SK-N-SH treated with all-trans-retinoic acid at 6 μM for 48 hours (cell line): Measurements from ENCODE around the gene ZFYVE27.

Experiments used
- ATAC-seq: fragments of 200-7000 bp; cut with Tn5 transposase; 3 replicates; pipeline ENCODE4 v1.9.1; 2020; ENCODE audit warnings: mild to moderate bottlenecking, moderate library complexity
- ARNTL ChIP-seq: fragments of 450-650 bp; formaldehyde crosslinking; IDR thresholded peaks from 2 replicates; pipeline ENCODE4 v1.5.0; 2020; ENCODE audit warnings: low read depth, mild to moderate bottlenecking, moderate library complexity, borderline replicate concordance
- BACH2 ChIP-seq: fragments of 250-450 bp; sonication (Bioruptor Pico); IDR thresholded peaks from 2 replicates; pipeline ENCODE4 v1.9.0; 2021; ENCODE audit warnings: mild to moderate bottlenecking, borderline replicate concordance
- ESRRG ChIP-seq: fragments of 250-450 bp; sonication (Bioruptor Pico); IDR thresholded peaks from 2 replicates; pipeline ENCODE4 v1.6.1; 2021; ENCODE audit warnings: mild to moderate bottlenecking
- GLIS3 ChIP-seq: fragments of 250-450 bp; sonication (Bioruptor Pico); IDR thresholded peaks from 2 replicates; pipeline ENCODE4 v1.5.0; 2020; ENCODE audit warnings: mild to moderate bottlenecking, moderate library complexity
- ISL1 ChIP-seq: fragments of 250-450 bp; sonication (Bioruptor Pico); IDR thresholded peaks from 2 replicates; pipeline ENCODE4 v2.1.2; 2022; ENCODE audit warnings: mild to moderate bottlenecking, moderate library complexity
- OSR1 ChIP-seq: fragments of 250-450 bp; sonication (Bioruptor Pico); IDR thresholded peaks from 2 replicates; pipeline ENCODE4 v1.8.0; 2022; ENCODE audit warnings: moderate library complexity, mild to moderate bottlenecking, inconsistent platforms
- PPARA ChIP-seq: fragments of 250-450 bp; sonication (Bioruptor Pico); IDR thresholded peaks from 2 replicates; pipeline ENCODE4 v1.5.0; 2020; ENCODE audit warnings: mild to moderate bottlenecking, borderline replicate concordance
- RARB ChIP-seq: fragments of 250-450 bp; sonication (Bioruptor Pico); IDR thresholded peaks from 2 replicates; pipeline ENCODE4 v1.8.0; 2021; ENCODE audit warnings: mild to moderate bottlenecking, moderate library complexity
- TCF4 ChIP-seq: fragments of 250-450 bp; sonication (Bioruptor Pico); IDR thresholded peaks from 2 replicates; pipeline ENCODE4 v1.8.0; 2021; ENCODE audit warnings: mild to moderate bottlenecking, moderate library complexity, borderline replicate concordance
- TOX ChIP-seq: fragments of 250-450 bp; sonication (Bioruptor Pico); IDR thresholded peaks from 2 replicates; pipeline ENCODE4 v1.8.0; 2021; ENCODE audit warnings: mild to moderate bottlenecking, moderate library complexity, borderline replicate concordance
- ZFP3 ChIP-seq: fragments of 250-450 bp; sonication (Bioruptor Pico); IDR thresholded peaks from 2 replicates; pipeline ENCODE4 v1.5.0; 2020; ENCODE audit warnings: mild to moderate bottlenecking, moderate library complexity
- ZFP30 ChIP-seq: fragments of 450-650 bp; formaldehyde crosslinking; IDR thresholded peaks from 2 replicates; pipeline ENCODE4 v1.5.0; 2022; ENCODE audit warnings: mild to moderate bottlenecking, moderate library complexity
- ZNF565 ChIP-seq: fragments of 450-650 bp; formaldehyde crosslinking; conservative IDR thresholded peaks from 2 replicates; pipeline ENCODE4 v1.5.0; 2020; ENCODE audit warnings: low read depth, mild to moderate bottlenecking, moderate library complexity
- ZNF70 ChIP-seq: fragments of 450-650 bp; formaldehyde crosslinking; IDR thresholded peaks from 2 replicates; pipeline ENCODE4 v1.5.0; 2020; ENCODE audit warnings: mild to moderate bottlenecking, moderate library complexity
- ZNF8 ChIP-seq: fragments of 450-650 bp; formaldehyde crosslinking; IDR thresholded peaks from 2 replicates; pipeline ENCODE4 v1.5.0; 2020; ENCODE audit warnings: mild to moderate bottlenecking, moderate library complexity
- TF ChIP-seq, protein P1 (sequence below): fragments of 250-450 bp; sonication (Bioruptor Pico); IDR thresholded peaks from 2 replicates; pipeline ENCODE4 v1.5.1; 2021; ENCODE audit warnings: mild to moderate bottlenecking, moderate library complexity
- TF ChIP-seq, protein P2 (sequence below): fragments of 250-450 bp; sonication (Bioruptor Pico); IDR thresholded peaks from 2 replicates; pipeline ENCODE4 v1.5.1; 2020; ENCODE audit warnings: low read depth, mild to moderate bottlenecking, moderate library complexity
- TF ChIP-seq, protein P3 (sequence below): fragments of 250-450 bp; sonication (Bioruptor Pico); IDR thresholded peaks from 2 replicates; pipeline ENCODE4 v1.8.0; 2021; ENCODE audit warnings: low read depth, mild to moderate bottlenecking, moderate library complexity, borderline replicate concordance
- TF ChIP-seq, protein P4 (sequence below): fragments of 250-450 bp; sonication (Bioruptor Pico); IDR thresholded peaks from 2 replicates; pipeline ENCODE4 v1.5.0; 2020; ENCODE audit warnings: mild to moderate bottlenecking, moderate library complexity
- TF ChIP-seq, protein P5 (sequence below): fragments of 250-450 bp; sonication (Bioruptor Pico); IDR thresholded peaks from 2 replicates; pipeline ENCODE4 v1.8.0; 2020; ENCODE audit warnings: mild to moderate bottlenecking, moderate library complexity, borderline replicate concordance

ZFYVE27 gene

DNA sequence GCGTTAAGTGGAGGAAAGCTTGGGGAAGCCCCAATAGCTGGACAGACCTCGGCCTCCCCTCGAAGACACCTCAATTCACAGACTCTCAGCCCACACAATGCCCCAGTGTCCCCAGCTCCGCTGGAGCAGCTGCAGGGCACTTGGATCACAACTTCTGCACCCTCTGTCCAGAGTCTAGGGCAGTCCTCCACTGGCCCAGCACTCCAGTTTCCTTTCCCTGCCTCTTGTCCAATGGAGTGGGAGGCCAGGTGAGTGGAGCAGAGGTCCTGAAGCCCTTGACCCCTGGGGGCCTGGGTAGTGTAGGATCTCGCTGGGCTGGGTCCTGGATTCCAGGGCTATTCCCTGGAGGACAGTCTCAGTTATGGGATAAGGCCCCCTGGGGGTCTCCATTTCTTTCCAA, 23.0 kb downstream of the ZFYVE27 start (continued):
- TF ChIP-seq, protein P1, sequence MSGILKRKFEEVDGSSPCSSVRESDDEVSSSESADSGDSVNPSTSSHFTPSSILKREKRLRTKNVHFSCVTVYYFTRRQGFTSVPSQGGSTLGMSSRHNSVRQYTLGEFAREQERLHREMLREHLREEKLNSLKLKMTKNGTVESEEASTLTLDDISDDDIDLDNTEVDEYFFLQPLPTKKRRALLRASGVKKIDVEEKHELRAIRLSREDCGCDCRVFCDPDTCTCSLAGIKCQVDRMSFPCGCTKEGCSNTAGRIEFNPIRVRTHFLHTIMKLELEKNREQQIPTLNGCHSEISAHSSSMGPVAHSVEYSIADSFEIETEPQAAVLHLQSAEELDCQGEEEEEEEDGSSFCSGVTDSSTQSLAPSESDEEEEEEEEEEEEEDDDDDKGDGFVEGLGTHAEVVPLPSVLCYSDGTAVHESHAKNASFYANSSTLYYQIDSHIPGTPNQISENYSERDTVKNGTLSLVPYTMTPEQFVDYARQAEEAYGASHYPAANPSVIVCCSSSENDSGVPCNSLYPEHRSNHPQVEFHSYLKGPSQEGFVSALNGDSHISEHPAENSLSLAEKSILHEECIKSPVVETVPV: no peak
- no peak for TF ChIP-seq BACH2 (CRISPR knock-in tag)
- TF ChIP-seq OSR1 (CRISPR knock-in tag): no peak

DNA sequence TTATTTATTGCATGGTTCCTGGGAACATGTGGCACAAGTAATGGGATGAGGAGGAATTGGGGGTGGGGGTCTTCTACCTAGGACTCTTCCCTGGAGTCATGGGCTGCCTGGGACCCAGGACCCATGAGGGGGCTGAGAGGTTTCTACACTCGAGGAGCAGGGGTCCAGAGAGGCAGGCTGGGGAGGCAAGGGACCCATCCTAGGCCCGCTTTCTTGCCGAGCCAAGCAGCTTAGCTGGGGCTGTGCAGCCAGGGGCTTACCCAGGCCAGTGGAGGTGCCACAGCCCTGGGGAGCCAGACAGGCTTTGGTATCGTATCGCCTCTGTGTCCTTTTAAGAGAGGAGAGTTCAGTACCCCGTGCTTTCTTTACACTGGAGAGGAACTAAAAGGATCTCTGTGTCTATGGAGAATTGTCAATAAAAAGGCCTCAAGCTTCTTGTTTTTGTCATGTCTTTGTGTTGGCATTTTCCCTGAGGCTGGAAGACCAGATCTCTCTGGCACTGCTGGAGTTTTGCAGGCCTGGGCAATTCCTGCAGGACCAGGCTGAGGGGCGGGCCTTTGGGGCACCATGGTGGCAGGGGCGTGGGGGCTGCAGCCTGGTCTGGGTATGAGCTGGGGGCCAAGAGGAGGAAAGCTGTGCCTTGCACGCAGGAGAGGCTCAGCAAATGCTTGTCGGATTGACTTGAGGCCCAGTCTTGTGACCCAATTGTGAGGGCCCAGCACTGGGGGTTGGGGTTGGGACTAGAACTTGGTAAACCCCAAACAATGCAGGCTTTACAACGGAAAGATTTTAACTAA, 23.7 kb downstream of the ZFYVE27 start:
- no peak for ATAC-seq

More for the DNA sequence above, 23.7 kb downstream of the ZFYVE27 start:
- TF ChIP-seq ZNF70 (CRISPR knock-in tag): no peak
- TF ChIP-seq ZFP3 (CRISPR knock-in tag): no peak
- TF ChIP-seq ESRRG (CRISPR knock-in tag): no peak
- TF ChIP-seq PPARA (CRISPR knock-in tag): no peak
- TF ChIP-seq, protein P1: no peak
- TF ChIP-seq RARB: no peak
- TF ChIP-seq, protein P2, sequence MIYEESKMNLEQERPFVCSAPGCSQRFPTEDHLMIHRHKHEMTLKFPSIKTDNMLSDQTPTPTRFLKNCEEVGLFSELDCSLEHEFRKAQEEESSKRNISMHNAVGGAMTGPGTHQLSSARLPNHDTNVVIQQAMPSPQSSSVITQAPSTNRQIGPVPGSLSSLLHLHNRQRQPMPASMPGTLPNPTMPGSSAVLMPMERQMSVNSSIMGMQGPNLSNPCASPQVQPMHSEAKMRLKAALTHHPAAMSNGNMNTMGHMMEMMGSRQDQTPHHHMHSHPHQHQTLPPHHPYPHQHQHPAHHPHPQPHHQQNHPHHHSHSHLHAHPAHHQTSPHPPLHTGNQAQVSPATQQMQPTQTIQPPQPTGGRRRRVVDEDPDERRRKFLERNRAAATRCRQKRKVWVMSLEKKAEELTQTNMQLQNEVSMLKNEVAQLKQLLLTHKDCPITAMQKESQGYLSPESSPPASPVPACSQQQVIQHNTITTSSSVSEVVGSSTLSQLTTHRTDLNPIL (CRISPR knock-in tag): no peak
- no peak for TF ChIP-seq ZNF8
- TF ChIP-seq, protein P3, sequence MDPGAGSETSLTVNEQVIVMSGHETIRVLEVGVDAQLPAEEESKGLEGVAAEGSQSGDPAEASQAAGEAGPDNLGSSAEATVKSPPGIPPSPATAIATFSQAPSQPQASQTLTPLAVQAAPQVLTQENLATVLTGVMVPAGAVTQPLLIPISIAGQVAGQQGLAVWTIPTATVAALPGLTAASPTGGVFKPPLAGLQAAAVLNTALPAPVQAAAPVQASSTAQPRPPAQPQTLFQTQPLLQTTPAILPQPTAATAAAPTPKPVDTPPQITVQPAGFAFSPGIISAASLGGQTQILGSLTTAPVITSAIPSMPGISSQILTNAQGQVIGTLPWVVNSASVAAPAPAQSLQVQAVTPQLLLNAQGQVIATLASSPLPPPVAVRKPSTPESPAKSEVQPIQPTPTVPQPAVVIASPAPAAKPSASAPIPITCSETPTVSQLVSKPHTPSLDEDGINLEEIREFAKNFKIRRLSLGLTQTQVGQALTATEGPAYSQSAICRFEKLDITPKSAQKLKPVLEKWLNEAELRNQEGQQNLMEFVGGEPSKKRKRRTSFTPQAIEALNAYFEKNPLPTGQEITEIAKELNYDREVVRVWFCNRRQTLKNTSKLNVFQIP: no peak
- TF ChIP-seq TCF4 (CRISPR knock-in tag): no peak
- TF ChIP-seq ARNTL (CRISPR knock-in tag): no peak
- no peak for TF ChIP-seq ISL1
- no peak for TF ChIP-seq ZFP30 (CRISPR knock-in tag)
- TF ChIP-seq GLIS3 (CRISPR knock-in tag): no peak
- TF ChIP-seq, protein P4, sequence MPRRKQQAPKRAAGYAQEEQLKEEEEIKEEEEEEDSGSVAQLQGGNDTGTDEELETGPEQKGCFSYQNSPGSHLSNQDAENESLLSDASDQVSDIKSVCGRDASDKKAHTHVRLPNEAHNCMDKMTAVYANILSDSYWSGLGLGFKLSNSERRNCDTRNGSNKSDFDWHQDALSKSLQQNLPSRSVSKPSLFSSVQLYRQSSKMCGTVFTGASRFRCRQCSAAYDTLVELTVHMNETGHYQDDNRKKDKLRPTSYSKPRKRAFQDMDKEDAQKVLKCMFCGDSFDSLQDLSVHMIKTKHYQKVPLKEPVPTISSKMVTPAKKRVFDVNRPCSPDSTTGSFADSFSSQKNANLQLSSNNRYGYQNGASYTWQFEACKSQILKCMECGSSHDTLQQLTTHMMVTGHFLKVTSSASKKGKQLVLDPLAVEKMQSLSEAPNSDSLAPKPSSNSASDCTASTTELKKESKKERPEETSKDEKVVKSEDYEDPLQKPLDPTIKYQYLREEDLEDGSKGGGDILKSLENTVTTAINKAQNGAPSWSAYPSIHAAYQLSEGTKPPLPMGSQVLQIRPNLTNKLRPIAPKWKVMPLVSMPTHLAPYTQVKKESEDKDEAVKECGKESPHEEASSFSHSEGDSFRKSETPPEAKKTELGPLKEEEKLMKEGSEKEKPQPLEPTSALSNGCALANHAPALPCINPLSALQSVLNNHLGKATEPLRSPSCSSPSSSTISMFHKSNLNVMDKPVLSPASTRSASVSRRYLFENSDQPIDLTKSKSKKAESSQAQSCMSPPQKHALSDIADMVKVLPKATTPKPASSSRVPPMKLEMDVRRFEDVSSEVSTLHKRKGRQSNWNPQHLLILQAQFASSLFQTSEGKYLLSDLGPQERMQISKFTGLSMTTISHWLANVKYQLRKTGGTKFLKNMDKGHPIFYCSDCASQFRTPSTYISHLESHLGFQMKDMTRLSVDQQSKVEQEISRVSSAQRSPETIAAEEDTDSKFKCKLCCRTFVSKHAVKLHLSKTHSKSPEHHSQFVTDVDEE (CRISPR knock-in tag): no peak
- no peak for TF ChIP-seq ZNF565 (CRISPR knock-in tag)
- no peak for TF ChIP-seq OSR1 (CRISPR knock-in tag)
- TF ChIP-seq TOX (CRISPR knock-in tag): no peak
- TF ChIP-seq, protein P5, sequence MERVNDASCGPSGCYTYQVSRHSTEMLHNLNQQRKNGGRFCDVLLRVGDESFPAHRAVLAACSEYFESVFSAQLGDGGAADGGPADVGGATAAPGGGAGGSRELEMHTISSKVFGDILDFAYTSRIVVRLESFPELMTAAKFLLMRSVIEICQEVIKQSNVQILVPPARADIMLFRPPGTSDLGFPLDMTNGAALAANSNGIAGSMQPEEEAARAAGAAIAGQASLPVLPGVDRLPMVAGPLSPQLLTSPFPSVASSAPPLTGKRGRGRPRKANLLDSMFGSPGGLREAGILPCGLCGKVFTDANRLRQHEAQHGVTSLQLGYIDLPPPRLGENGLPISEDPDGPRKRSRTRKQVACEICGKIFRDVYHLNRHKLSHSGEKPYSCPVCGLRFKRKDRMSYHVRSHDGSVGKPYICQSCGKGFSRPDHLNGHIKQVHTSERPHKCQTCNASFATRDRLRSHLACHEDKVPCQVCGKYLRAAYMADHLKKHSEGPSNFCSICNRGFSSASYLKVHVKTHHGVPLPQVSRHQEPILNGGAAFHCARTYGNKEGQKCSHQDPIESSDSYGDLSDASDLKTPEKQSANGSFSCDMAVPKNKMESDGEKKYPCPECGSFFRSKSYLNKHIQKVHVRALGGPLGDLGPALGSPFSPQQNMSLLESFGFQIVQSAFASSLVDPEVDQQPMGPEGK (CRISPR knock-in tag): no peak
